Measurements from ENCODE around the gene ATRAID.
"Not testable (repeated sequence)": the region's sequence is repeated elsewhere in the genome, so short reads cannot be mapped to it uniquely, and the experiment has no call there.

The ATRAID gene

GRCh38 chr2:27194538-27195354 lies 17.1 kb upstream of the ATRAID start:
- DNase-seq: no peak

GRCh38 chr2:27195799-27196198 lies 16.0 kb upstream of the ATRAID start:
- not testable (repeated sequence) for DNase-seq

DNA sequence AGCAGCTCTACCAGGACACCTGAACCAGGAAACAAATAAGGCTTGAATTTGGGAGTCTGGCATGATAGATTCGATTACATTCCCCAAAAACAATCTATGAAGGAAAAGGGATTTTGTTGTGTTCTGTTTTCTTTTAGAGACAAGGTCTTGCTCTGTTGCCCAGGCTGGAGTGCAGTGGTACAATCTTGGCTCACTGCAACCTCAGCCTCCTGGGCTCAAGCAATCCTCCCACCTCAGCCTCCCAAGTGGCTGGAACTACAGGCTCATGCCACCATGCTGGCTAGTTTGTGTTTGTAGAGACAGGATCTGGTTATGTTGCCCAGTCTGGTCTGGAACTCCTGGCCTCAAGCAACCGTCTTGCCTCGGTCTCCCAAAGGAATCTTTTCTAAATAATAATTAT lies 13.8 kb upstream of the ATRAID start:
- DNase-seq: not testable (repeated sequence)

GRCh38 chr2:27198627-27199026 lies 13.2 kb upstream of the ATRAID start:
- DNase-seq: no peak

DNA sequence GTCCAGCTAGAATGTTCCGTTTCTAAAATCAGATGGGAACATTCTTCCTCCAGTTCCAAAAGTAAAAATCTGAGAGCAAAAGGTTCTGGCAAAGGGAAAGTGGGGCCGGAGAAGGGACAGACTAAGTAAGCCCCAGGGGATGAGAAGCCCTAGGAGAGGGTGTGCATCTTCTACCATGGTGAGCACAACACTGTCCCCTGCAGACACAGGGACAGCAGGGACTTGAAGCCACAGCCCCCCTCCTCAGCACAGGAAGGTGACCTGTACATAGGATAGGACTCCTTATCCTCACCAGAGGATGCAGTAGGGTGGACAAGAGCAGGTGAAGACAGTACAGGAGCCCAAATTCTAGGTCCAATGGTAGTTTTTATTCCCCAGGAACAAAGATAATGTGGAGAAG lies 12.6 kb upstream of the ATRAID start:
- no peak for DNase-seq

DNA sequence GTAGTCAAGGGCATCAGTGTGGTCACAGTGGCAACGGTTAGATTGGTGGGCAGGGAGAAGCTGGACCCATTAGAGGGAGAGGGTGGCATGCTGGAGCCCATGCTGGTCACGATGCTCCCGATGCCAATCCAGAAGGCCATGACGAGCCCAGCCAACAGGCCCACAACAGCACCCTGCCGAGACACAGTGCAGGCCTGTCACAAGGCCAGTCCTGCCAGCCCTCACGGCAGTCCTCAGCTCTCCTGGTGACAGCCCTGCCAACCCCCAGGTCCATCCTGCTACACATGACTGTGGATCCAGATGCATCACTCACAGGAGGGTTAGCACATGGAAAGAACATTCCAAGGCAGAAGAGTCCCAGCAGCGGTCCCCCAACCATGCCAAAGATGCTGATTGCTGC lies 10.2 kb upstream of the ATRAID start:
- no peak for DNase-seq

DNA sequence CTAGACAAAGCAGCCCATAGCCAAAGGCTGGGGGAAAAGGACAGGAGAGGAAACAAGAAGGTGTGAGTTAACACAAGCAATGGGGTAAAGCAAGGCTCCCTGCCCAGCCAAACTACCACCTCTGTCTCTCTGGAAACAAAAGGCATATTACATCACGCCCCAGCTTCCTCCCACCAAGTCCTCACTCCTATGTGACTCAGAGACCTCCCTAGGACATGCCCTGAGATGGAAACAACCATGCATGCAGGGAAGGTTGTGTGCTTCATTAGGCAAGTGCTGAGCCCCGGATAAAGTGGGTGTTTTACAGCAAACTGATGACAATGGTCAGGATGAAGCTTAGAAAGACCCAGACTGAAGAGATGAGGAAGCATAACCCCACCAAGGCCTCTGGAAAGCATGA lies 9.0 kb upstream of the ATRAID start:
- DNase-seq: no peak

- DNase-seq: no peak
Observed at GRCh38 chr2:27203741-27204140, 8.1 kb upstream of the ATRAID start.

DNA sequence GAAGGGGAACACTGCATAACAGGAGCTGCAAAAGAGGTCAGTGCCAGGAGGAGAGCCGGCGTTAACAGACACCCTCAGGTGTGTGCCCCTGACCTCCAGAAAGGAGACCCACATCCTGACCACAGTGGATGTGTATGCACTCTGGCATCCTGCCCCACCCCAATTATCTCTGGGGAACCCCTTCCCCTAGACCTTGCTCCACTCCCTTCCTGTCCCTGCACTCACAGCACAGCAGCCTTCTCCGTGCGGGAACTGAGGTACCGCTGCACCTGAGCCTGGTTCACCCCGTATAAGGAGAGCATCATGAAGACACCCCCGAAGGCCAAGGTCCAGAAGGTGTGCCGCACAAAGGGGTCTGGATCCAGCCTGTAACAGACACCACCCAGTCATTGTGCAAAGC lies 7.3 kb upstream of the ATRAID start:
- DNase-seq: no peak

DNA sequence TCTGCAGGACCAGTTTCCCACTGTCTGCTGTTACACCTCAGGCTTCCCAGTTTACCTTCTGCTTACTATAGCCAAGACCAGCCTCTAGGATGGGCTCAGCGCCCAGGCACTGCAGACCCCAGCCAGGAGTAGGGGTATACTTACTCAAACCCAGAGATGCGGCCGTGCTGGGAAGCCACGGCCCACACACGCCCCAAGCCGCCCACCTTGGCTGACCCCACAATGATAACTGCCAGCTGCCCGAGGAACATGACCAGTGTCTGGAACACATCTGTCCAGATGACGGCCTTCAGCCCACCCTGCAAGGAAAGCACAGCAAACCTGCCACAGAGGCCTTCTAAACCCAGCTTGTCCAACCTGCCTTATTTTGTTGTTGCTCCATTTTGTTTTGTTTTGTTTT lies 6.6 kb upstream of the ATRAID start:
- DNase-seq: no peak

DNA sequence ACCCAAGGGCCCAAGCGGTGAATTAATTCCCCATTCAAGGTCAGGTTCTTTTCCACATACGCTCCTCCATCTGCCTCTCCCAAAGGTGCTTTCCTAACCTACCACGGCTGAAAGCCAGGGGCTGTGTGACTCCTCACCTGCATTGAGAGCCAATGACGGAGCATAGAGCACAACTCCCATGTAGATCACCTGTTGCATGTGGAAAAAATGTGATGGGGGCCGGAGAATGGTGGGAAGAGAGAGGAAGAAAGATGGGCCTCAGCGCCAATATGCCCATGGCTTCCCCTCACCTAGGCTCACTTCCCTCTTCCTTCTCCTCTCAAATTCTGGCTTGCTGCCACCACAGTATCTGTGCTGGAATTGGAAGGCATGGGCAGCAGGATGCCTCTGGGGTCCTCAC lies 5.5 kb upstream of the ATRAID start:
- DNase-seq: no peak

GRCh38 chr2:27208486-27209050 lies 3.3 kb upstream of the ATRAID start:
- no peak for DNase-seq

- DNase-seq: no peak
Observed at GRCh38 chr2:27209621-27210401, 2.0 kb upstream of the ATRAID start.

- no peak for DNase-seq
Observed at GRCh38 chr2:27211241-27211942, 449 bp upstream of the ATRAID start.

DNA sequence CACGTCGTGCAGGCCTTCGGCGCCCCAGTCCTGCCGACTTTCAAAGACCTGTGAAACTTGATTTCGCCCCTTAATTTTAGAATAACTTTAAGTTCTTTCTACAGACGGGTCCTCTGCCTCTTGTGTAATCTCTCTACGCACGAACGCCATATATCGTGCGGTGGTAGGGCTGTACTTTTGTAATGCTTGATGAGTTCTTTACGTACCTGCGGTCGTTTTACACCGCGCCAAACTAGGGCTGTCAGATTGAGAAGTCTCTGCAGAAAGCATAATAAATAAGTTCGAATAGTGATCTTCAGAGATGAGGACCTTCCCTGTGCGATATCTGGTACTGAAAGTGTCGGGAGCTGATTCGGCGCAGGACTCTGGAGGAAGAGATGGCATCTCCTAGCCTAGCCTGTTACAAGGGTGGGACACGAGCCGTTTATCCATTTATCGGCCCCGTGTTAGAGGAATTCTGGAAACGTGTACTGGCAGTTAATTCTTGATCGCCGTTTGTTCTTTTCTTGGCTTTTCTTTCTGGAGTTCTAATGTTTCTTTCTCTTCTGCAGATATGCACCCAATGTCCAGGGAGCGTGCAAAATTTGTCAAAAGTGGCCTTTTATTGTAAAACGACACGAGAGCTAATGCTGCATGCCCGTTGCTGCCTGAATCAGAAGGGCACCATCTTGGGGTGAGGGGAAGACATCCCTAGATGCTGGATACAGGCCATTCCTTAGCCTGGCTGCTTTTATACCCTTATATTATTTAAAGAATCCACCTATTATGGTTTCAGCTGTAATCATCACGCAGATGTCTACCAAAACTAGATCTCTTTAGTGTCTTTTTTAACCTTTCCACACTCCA lies 1.0 kb downstream of the ATRAID start:
- DNase-seq: peak; percentile 54

DNA sequence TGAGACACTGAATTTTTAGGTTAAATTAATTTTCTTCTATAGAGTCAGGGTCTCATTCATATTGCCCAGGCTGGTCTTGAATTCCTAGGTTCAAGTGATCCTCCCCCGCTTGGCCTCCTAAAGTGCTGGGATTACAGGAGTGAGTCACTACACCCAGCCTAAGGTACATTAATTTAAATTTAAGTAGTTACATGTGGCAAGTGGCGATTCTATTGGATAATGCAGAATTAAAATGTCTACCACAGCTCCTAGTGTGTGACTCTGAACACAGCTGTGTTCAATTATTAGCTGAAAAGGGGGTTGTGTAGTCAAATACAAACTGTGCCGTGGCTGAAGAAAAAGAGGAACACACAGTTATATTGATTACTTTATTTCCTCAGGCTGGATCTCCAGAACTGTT lies 3.1 kb downstream of the ATRAID start:
- no peak for DNase-seq

GRCh38 chr2:27216416-27217137 lies 4.7 kb downstream of the ATRAID start:
- DNase-seq: no peak

- DNase-seq: peak; percentile 83
Observed at GRCh38 chr2:27217173-27218121, 5.6 kb downstream of the ATRAID start, which contains the start of gene CAD. CAD (plus strand) TSS chr2:27217369; CDS start chr2:27217552, 183 bp downstream.

DNA sequence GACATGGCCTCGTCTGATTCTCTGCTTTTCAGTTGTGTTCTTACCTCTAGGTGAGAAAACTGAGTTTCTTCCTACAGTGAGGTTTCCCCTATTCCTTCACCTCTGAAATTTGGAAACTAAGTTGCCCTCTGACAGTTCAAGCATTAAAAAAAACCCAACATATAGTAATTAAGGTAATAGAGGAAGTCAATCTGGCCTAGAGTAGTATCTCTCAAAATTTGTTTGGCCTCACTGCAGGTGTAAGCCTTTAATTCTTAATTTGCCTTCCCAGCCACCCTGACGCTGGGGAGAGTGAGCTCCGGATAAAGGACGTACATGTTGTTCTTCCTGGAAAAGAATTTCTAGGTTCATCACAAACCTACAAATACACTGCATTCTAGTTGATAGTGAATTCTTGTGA lies 6.8 kb downstream of the ATRAID start:
- no peak for DNase-seq

DNA sequence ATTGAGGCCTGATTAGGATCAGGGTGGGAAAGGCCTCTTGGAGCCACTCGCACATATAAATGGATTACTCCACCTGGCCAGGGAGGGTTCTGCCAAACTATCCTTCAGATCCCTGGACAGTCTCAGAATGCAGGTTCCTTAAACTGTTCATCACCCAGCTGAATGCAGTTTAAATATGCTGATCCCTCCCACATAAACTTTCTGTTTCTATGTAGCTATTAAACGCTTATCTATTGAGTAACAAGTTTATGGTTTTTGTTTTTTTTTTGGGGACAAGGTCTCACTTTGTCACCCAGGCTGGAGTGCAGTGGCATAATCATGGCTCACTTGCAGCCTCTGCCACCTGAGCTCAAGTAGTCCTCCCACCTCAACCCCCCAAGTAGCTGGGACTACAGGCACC lies 7.2 kb downstream of the ATRAID start:
- no peak for DNase-seq
